ENCODE data around the gene ITGB2.

DNA sequence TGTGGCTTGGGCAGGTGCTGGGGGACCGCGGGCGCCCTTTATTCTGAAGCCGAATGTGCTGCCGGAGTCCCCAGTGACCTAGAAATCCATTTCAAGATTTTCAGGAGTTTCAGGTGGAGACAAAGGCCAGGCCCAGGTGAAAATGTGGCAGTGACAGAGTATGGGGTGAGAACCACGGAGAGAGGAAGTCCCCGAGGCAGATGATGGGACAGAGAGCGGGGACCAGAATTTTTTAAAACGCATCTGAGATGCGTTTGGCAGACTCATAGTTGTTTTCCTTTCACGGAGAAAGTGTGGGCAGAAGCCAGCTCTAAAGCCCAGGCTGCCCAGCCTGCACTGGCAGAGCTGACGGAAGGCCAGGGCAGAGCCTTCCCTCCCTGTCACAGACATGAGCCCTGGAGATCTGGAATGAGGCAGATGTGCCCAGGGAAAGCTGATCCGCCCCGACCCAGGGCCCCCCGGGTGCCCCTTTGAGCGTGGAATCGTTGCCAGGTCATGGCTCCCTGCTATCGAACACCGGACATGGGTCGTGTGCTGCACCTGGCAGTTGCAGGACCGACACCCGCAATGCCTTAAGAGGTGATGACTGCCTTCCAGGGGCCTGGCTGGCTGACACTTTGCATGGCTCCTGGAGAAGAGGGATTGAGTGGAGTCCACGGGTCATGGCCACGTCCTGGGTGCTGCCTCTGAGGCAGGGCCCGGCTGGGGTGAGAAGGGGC is 12.7 kb upstream of the ITGB2 start:
- TF ChIP-seq, protein P1, sequence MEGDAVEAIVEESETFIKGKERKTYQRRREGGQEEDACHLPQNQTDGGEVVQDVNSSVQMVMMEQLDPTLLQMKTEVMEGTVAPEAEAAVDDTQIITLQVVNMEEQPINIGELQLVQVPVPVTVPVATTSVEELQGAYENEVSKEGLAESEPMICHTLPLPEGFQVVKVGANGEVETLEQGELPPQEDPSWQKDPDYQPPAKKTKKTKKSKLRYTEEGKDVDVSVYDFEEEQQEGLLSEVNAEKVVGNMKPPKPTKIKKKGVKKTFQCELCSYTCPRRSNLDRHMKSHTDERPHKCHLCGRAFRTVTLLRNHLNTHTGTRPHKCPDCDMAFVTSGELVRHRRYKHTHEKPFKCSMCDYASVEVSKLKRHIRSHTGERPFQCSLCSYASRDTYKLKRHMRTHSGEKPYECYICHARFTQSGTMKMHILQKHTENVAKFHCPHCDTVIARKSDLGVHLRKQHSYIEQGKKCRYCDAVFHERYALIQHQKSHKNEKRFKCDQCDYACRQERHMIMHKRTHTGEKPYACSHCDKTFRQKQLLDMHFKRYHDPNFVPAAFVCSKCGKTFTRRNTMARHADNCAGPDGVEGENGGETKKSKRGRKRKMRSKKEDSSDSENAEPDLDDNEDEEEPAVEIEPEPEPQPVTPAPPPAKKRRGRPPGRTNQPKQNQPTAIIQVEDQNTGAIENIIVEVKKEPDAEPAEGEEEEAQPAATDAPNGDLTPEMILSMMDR (IDR thresholded peaks at IDR 0.05; ENCODE audit: low read depth, low read length), result no peak
- TF ChIP-seq EZH2phosphoT487 (IDR thresholded peaks at IDR 0.05; ENCODE audit: low read depth), result no peak

All from OCI-LY3 (cell line).